Stimulated activated naive CD8-positive, alpha-beta T cell treated with anti-CD3 and anti-CD28 coated beads, Interleukin-15, Interleukin-2, amounts not matched to agents 100 ng/mL and 50 ng/mL, for 24 hours (primary cell): ENCODE data around the gene WIPI1.

ENCODE experiments used
- H3K27ac Mint-ChIP-seq: one replicate; pipeline ENCODE4 v1.8.0; 2021; ENCODE audit warnings: mild to moderate bottlenecking, mixed read lengths
- H3K27me3 Mint-ChIP-seq: one replicate; pipeline ENCODE4 v1.8.0; 2021; ENCODE audit warnings: mixed read lengths
- H3K36me3 Mint-ChIP-seq: one replicate; pipeline ENCODE4 v1.8.0; 2021; ENCODE audit warnings: low read depth, mixed read lengths
- H3K4me1 Mint-ChIP-seq: one replicate; pipeline ENCODE4 v1.8.0; 2021; ENCODE audit warnings: low read depth, mixed read lengths
- H3K4me3 Mint-ChIP-seq: one replicate; pipeline ENCODE4 v1.8.0; 2021; ENCODE audit warnings: mild to moderate bottlenecking, mixed read lengths
- H3K9me3 Mint-ChIP-seq: one replicate; pipeline ENCODE4 v1.8.0; 2021; ENCODE audit warnings: mixed read lengths

WIPI1 gene

DNA sequence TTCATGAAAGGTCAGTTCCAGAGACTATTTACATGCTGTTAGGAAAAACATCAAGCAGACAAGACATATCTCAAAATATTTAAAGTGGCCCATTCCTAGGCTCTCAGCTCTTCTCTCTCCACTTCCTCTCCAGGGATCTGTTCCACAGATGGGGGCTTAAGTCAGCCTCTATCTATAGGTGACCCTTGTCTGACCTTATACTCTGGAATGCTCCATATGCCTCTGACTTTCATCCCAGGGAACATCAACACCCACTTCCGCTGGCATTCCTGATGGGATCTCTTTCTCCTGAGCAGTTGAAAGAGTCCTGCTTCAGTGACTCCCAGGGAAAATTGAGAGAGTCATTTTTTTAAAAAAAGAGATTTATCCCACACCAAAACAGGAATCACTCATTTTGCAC, 11.5 kb upstream of the WIPI1 start:
- H3K36me3 Mint-ChIP-seq = no peaks in the 10 kb centered on the region
- no peak overlapping the region for H3K27ac Mint-ChIP-seq
- H3K4me3 Mint-ChIP-seq = no peak overlapping the region
- no peaks in the 10 kb centered on the region for H3K27me3 Mint-ChIP-seq
- no peaks in the 10 kb centered on the region for H3K9me3 Mint-ChIP-seq
- H3K4me1 Mint-ChIP-seq = peaks cover 6% of the 10 kb centered on the region

DNA sequence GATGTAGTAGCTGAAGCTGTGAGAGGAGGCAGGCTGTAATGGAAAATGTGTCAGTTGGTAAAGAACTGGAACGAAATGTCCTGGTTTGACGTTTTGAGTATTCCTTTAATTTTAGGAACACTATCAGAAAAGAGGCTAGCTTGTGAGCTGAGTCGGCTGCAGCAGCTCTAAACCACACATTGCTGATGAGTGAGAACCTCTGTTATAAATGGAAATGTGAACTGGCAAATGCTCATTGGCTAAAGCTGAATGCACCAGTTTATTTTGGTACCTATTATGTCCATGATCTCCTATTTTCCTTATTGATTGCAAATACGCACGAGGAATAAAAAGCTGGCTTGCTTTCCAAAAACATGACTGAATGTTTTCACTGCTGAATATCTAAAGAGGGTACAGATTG, 11.0 kb upstream of the WIPI1 start:
- no peak overlapping the region for H3K4me3 Mint-ChIP-seq
- no peak overlapping the region for H3K27ac Mint-ChIP-seq
- H3K27me3 Mint-ChIP-seq = no peaks in the 10 kb centered on the region
- H3K4me1 Mint-ChIP-seq = peaks cover 6% of the 10 kb centered on the region
- H3K9me3 Mint-ChIP-seq = no peaks in the 10 kb centered on the region
- no peaks in the 10 kb centered on the region for H3K36me3 Mint-ChIP-seq

DNA sequence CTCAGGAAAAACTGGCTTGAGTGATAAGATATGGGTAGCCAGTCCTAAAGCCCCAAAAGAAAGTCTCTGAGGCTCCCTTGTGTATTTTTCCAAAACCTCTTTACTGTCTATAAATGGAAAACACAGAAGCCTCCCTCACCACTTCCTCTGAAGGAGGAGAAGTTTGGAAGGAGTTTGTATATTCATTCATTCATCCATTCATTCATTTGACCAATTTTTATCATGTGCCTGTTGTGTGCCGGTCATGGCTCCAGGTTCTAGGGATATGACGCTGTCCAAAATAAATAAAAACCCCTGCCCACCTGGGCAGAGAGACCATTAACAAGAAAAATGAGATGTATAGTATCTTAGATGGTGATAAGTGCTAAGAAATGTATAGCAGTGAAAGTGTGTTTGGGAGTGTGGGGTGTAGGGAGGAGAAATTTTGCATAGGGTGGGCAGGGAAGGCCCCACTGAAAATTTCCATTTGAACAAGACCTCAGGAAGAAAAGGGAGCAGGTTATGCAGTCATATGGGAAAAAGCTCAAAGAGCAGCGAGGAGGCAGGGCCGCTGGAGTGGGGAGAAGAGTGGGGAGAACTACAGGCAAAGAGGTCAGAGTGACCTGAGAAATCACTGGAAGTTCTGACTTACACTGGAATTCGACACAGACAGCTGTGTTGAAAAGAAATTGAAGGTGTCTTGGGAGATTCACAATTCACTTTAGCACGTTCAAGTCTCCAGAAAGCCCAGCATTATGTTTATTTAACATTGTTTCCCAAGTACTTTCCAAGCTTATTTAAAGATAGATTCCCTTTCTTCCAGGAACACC, 6.1 kb upstream of the WIPI1 start:
- no peak overlapping the region for H3K27ac Mint-ChIP-seq
- H3K36me3 Mint-ChIP-seq = no peaks in the 10 kb centered on the region
- H3K4me3 Mint-ChIP-seq = no peak overlapping the region
- peaks cover 51% of the 10 kb centered on the region for H3K4me1 Mint-ChIP-seq
- H3K9me3 Mint-ChIP-seq = no peaks in the 10 kb centered on the region
- no peaks in the 10 kb centered on the region for H3K27me3 Mint-ChIP-seq

DNA sequence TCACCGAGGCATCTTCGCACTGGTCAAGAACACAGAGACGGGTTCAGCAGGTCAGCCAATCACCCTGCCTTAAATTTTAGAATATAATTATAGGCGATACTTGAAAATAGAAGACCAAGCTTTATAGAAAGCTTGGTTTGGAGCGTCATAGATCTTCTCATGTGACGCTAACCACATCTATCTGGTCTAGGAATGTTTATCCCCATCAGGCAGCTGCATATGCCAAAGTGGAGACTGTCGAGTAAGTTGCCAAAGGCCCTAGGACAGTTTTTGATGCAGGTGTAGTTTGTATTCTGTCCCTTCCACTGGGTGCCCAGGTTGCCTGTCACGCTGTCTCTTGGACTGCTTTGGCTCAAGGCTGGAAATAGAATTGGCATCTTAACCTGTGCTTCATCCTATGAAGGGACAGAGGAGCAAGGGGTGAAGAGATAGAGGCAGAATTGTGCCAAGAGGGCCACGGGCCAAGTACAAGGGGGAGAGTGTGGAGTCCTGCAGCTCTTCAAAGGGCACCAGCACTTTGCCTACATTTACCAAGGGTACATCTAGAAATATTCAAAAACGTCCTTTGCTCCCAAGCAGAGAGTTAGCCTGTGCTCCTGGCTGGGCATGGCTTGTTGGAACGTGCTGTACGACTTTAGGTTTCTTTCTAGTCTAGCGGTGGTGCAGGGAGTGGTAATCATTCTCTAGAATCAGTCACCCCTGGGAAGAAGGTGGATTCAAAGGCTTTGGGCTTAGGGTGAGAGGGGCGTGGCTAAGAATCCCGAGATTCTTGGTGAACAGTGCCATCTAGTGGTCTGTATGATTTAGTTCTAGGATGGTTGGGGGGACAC, 5.3 kb upstream of the WIPI1 start:
- Mint-ChIP-seq H3K4me1 (peaks cover 58% of the 10 kb centered on the region), H3K27ac (no peak overlapping the region), H3K9me3 (no peaks in the 10 kb centered on the region), H3K36me3 (no peaks in the 10 kb centered on the region), H3K27me3 (no peaks in the 10 kb centered on the region), H3K4me3 (no peak overlapping the region)

DNA sequence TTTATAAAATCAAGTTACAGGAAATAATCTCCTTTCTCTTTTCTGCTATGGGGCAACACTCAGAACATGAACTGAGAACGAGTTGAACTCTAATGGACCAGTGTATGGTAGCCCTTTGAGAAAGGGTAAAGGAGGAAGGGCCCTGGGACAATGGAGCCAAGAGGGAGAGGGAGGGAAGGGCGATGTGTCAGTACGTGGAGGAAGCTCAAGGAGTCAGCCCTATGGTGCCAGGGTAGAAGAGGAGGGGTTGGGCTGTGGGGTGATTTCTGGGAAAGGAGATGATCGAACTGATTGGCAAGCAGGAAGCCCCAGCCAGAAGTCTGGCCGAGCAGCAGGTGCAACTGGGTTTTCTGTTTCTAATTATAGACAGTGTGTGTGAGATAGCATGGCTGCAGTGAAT, 4.3 kb upstream of the WIPI1 start:
- H3K4me1 Mint-ChIP-seq = peaks cover 62% of the 10 kb centered on the region
- H3K27ac Mint-ChIP-seq = peak overlapping the region; percentile 96
- no peaks in the 10 kb centered on the region for H3K36me3 Mint-ChIP-seq
- H3K27me3 Mint-ChIP-seq = no peaks in the 10 kb centered on the region
- H3K9me3 Mint-ChIP-seq = no peaks in the 10 kb centered on the region
- H3K4me3 Mint-ChIP-seq = peak overlapping the region; percentile 49

DNA sequence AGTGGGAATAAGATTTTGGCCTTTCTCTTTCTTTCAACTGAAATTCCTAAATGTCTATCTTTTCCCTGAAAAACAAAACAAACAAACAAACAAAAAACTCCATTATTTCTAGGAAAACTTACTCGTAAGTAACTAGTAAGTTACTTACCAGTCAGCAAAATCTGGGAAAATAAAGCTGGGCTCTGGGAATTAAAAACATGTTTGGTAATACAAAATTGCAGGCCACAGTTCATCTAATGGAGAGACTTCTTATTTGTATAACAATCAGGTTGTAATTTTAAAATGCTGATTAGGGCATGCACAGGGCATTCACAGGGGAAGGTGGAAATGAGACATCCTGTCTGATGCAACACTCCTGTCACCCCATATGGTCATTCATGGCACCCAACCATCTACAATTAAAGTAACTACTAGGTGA, 3.8 kb upstream of the WIPI1 start:
- Mint-ChIP-seq H3K4me1 (peaks cover 67% of the 10 kb centered on the region), H3K27ac (peak overlapping the region; percentile 96), H3K9me3 (no peaks in the 10 kb centered on the region), H3K36me3 (no peaks in the 10 kb centered on the region), H3K27me3 (no peaks in the 10 kb centered on the region), H3K4me3 (peak overlapping the region; percentile 49)

DNA sequence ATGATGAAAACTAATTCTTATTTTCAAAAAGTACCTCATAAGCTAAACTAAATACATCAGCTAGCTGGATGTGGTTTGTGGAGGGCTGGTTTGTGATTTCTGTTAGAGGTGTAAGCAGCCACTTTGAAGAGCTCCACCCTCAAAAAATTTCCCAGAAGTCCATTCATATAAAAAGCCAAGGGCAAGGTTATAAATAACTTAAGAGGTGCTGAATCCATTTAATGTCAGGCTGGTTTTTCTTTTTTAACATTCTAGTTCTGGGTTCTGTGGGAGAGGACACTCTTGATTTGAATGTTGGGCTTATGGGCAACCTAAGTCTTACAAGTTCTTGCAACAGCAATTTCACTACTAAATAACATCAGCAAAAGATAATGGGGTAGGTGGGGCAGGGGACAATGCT, 3.4 kb upstream of the WIPI1 start:
- Mint-ChIP-seq H3K27ac (peak overlapping the region; percentile 96), H3K27me3 (no peaks in the 10 kb centered on the region), H3K36me3 (no peaks in the 10 kb centered on the region), H3K4me1 (peaks cover 67% of the 10 kb centered on the region), H3K4me3 (peak overlapping the region; percentile 49), H3K9me3 (no peaks in the 10 kb centered on the region)

DNA sequence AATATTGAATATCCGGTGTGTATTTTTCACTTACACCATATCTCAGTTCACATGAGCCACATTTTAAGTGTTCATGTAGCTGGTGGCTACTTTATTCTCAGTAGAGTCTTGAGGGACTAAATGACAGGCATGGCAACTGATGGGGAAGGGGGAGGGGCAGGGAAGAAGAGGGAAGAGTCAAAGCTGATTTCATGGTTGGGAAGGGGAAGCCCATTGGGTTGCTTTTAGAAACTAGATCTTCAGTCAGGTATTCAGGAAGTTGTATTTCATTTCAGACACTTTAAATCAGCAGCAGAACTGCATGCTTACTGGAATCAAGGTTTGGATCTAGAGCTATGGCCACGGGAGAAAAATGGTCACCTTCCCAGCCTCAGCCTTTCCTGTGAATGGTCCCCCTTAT, 2.9 kb upstream of the WIPI1 start:
- peaks cover 66% of the 10 kb centered on the region for H3K4me1 Mint-ChIP-seq
- H3K27ac Mint-ChIP-seq = peak overlapping the region; percentile 96
- no peaks in the 10 kb centered on the region for H3K36me3 Mint-ChIP-seq
- H3K9me3 Mint-ChIP-seq = no peaks in the 10 kb centered on the region
- peak overlapping the region; percentile 49 for H3K4me3 Mint-ChIP-seq
- H3K27me3 Mint-ChIP-seq = no peaks in the 10 kb centered on the region

DNA sequence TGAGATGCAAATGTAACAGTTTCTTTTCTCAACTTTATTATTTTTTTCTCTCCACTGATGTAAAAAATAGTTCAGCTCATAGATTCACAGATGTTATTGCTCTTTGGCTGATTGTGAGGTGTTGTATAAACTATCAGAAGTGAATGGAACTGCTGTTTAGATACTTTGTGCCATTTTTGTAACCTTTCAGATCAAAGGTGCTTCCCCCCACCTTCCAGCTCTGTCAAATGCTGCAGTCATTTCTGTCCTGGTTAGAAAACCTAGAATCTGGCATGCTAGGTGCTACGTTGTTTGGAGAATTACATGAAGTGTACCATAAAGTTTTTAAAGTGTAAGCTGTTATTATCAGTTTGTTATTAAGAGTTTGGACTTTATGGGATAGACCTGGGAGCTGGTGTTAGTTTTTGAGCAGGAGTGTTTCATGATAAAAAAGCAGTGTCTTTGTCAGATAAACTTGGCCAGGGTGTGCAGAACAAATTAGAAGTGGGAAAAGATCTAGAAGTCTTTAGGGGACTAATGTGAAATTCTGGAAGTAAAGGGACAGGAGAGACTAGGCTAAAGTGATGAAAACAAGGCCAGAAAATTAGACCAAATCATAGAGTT, 1.8 kb upstream of the WIPI1 start:
- H3K4me1 Mint-ChIP-seq = peaks cover 66% of the 10 kb centered on the region
- no peaks in the 10 kb centered on the region for H3K9me3 Mint-ChIP-seq
- no peaks in the 10 kb centered on the region for H3K36me3 Mint-ChIP-seq
- no peaks in the 10 kb centered on the region for H3K27me3 Mint-ChIP-seq
- no peak overlapping the region for H3K4me3 Mint-ChIP-seq
- no peak overlapping the region for H3K27ac Mint-ChIP-seq

DNA sequence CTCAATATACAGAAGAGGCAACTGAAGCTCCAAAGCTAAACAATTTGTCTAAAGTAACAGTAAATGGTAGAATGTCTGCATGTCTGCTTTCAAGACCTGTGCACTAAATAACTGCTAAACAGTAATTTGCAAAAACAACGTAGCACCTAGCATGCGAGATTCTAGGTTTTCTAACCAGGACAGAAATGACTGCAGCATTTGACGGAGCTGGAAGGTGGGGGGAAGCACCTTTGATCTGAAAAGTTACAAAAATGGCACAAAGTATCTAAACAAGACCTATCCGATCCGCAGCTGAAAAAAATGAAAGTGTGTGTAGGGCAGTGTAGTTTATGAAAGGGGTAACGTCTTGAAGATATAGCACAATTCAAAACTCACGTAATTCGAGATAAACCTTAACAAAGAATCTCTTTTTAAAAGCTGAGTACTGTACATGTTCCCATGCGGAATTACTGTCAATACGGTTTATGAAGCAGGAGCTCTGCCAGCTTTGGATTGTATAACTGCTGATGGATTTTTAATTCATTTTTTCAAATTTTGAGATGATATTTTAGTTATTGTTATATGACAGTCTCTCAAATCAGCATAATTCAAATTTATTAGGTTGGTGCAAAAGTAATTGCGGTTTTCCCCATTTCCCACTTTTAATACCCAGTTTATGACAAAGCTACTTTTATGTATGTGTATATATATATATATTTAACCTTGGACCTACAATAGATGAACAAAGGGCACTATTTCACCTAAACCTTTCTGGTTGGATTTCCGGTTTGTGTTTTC, 1.2 kb upstream of the WIPI1 start:
- H3K4me3 Mint-ChIP-seq = peak overlapping the region; percentile 77
- no peaks in the 10 kb centered on the region for H3K27me3 Mint-ChIP-seq
- H3K36me3 Mint-ChIP-seq = no peaks in the 10 kb centered on the region
- no peaks in the 10 kb centered on the region for H3K9me3 Mint-ChIP-seq
- peaks cover 66% of the 10 kb centered on the region for H3K4me1 Mint-ChIP-seq
- peak overlapping the region; percentile 24 for H3K27ac Mint-ChIP-seq

DNA sequence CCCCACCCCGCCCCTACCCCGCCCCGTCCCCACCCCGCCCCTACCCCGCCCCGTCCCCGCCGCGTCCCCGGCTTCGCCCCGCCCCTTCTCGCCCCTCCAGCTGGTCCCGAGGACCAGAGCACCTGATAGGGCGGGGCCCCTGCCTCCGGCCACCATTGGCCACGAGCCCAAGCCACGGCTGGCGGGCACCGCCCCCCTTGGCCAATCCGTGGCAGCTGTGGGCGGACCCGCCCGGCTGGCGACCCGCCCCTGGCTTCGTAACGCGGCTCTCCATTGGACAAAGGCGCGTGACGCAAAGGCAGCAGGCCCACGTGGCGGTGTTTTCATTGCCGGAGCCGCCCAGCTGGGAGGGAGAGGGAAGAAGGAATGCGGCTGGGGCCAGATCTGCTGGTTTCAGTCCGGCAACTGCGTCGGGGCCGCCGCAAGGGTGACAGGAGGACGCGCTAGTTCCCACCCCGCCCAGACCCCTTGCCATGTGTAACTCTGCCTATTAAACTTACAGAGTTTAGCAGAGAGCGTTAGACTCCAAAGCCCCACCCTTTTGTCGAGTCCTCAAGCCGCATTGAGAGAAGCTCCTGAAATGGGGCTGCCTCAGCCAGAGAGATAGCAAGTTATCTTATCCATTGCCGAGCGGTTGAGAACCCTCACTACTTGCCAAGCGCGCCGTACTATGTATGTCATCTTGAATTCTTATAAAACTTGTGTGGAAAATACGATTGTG, 403 bp upstream of the WIPI1 start:
- Mint-ChIP-seq H3K27ac (peak overlapping the region; percentile 24), H3K9me3 (no peaks in the 10 kb centered on the region), H3K36me3 (no peaks in the 10 kb centered on the region), H3K4me1 (peaks cover 65% of the 10 kb centered on the region), H3K27me3 (no peaks in the 10 kb centered on the region), H3K4me3 (peak overlapping the region; percentile 77)

DNA sequence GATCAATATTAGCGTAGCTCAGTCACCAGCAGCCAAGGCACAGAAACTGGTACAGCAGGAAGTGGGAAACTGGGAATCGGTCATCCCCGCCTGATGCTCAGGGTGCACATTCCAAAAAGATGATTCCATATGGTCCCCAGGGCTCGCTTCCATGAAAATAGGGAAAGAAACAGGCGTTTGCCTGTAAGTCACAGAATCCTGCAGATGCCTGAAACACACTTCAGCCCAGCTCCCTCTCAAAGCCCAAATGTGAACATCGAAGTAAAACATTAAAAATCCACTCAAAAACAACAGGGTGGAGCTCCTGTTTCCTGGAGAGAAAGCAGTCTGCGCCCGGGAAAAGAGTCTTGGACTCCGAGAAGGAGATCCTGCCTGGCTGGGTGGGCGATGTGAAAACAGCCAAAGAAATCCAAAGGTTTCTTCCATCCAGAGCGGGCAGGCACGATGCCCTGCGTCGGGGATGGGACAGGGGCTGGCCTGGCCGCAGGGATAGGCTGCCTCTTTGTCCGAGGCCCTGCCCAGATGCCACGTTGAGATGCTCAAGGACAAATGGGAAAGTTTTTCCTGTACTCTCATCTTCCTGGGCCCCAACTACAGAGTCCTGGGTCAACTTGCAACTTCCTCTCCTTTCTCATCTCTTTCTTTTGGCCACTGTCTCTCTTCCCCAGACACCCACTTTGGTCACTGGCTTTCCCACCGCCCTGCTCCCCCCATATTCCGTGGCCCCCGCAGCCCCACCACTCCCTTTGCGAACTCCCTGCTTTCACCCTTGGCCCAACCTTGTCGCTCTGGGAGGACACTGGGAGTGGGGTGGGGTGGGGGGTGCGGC, 743 bp downstream of the WIPI1 start:
- H3K27me3 Mint-ChIP-seq = no peaks in the 10 kb centered on the region
- H3K4me3 Mint-ChIP-seq = peak overlapping the region; percentile 80
- H3K9me3 Mint-ChIP-seq = no peaks in the 10 kb centered on the region
- no peaks in the 10 kb centered on the region for H3K36me3 Mint-ChIP-seq
- H3K27ac Mint-ChIP-seq = no peak overlapping the region
- peaks cover 53% of the 10 kb centered on the region for H3K4me1 Mint-ChIP-seq

DNA sequence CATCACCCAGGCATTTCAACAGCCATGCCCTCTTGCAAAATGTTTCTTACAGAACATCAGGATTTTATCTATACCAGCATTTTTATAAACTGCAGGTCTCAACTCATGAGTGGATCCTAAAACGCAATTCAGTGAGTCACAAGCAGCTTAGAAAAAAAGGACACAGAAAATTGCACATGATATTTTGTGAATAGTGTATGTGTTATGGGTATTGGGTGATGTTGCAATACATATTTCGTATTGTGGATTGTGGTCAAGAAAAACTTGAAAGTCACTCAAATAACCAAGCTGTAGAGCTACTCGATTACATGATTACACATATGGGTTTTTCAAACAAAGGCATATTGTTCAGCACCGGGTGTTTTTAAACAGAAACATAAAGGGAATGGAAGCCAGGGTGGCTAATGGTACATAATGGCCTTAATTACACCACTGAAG, 1.4 kb downstream of the WIPI1 start:
- Mint-ChIP-seq H3K27ac (no peak overlapping the region), H3K9me3 (no peaks in the 10 kb centered on the region), H3K4me3 (peak overlapping the region; percentile 80), H3K4me1 (peaks cover 47% of the 10 kb centered on the region), H3K27me3 (no peaks in the 10 kb centered on the region), H3K36me3 (no peaks in the 10 kb centered on the region)
